A549 (cell line): ENCODE results near the gene ZNF354C. TPM values are rescaled to one million over a fixed set of nuclear protein-coding genes. Genes with fewer than 3 reads are reported as not detected.

Experiments
- ATAC-seq, 2 experiments: fragments of 200-7000 bp in 1 of 2; fragments of >200 bp in 1 of 2; cut with Nextera tagmentation in 1 of 2; cut with Tn5 transposase in 1 of 2; 3 replicates each; pipeline versions ENCODE4 v1.8.0 to v1.9.1; 2018 to 2020; ENCODE audit warnings: mild to moderate bottlenecking in 1 of 2, moderate library complexity in 1 of 2
- CTCF ChIA-PET: fragments of 300-600 bp; sonication (Branson Sonifier 250); formaldehyde crosslinking; extraction: SDS; loops from one replicate; lab custom pipeline; 2021; ENCODE audit warnings: antibody characterized with exemption, inconsistent platforms; lab: Yijun Ruan, JAX
- POLR2A ChIA-PET: fragments of 350-600 bp; formaldehyde crosslinking; extraction: SDS; loops from one replicate; lab custom pipeline; 2021; ENCODE audit warnings: antibody characterized with exemption, inconsistent platforms; lab: Yijun Ruan, JAX
- DNase-seq, 2 experiments: peaks; one replicate each; pipeline versions ENCODE4 v3.0.0 to v3.0.0-alpha.2; 2011 to 2016; ENCODE audit warnings: low read depth in 1 of 2, low spot score in 1 of 2
- FAIRE-seq: peaks from 2 replicates; lab custom pipeline; 2011; peaks lifted over from hg19 to GRCh38; lab: Jason Lieb, UNC
- H3K27ac ChIP-seq, 2 experiments: fragments of >200 bp; sonication (Bioruptor Twin); formaldehyde crosslinking; 3 replicates each; pipeline ENCODE4 v1.5.1; 2016 to 2017
- H3K4me1 ChIP-seq: fragments of >200 bp; sonication (Bioruptor Twin); formaldehyde crosslinking; 3 replicates; pipeline ENCODE4 v1.6.1; 2016
- H3K4me2 ChIP-seq: fragments of >200 bp; sonication (Bioruptor Twin); formaldehyde crosslinking; 3 replicates; pipeline ENCODE4 v1.6.1; 2016
- H3K4me3 ChIP-seq: fragments of >200 bp; sonication (Bioruptor Twin); formaldehyde crosslinking; 3 replicates; pipeline ENCODE4 v1.5.1; 2016
- H3K9me3 ChIP-seq: fragments of >200 bp; sonication (Bioruptor Twin); formaldehyde crosslinking; 3 replicates; pipeline ENCODE4 v1.6.1; 2016
- CBX2 ChIP-seq: fragments of 200-600 bp; sonication (generic); IDR thresholded peaks from 2 replicates; pipeline ENCODE4 v1.6.1; 2016; ENCODE audit warnings: low read depth, mild to moderate bottlenecking, borderline replicate concordance
- CBX8 ChIP-seq: fragments of 200-600 bp; sonication (generic); IDR thresholded peaks from 2 replicates; pipeline ENCODE4 v1.6.1; 2016
- CHD2 ChIP-seq: fragments of 150-350 bp; IDR thresholded peaks from 2 replicates; pipeline ENCODE4 v1.6.1; 2014; ENCODE audit warnings: low read length; ENCODE audit not compliant: partially characterized antibody
- CHD4 ChIP-seq: fragments of 200-600 bp; sonication (generic); IDR thresholded peaks from 2 replicates; pipeline ENCODE4 v1.6.1; 2016; ENCODE audit warnings: antibody characterized with exemption, mild to moderate bottlenecking, borderline replicate concordance
- EP300 ChIP-seq, 2 experiments: fragments of >200 bp; sonication (Bioruptor Twin); formaldehyde crosslinking; IDR thresholded peaks; 2 replicates in 1 of 2; 3 replicates in 1 of 2; pipeline ENCODE4 v1.6.1; 2016 to 2017
- ESRRA ChIP-seq: fragments of 150-350 bp; IDR thresholded peaks from 2 replicates; pipeline ENCODE4 v1.6.1; 2014; ENCODE audit warnings: mild to moderate bottlenecking, low read length, borderline replicate concordance
- FOSL2 ChIP-seq, 2 experiments: fragments of 450-650 bp in 1 of 2; fragments of >200 bp in 1 of 2; sonication (Bioruptor Twin) in 1 of 2; formaldehyde crosslinking; IDR thresholded peaks; 2 replicates each; pipeline versions ENCODE4 v1.5.0 to v1.6.1; 2016 to 2020; ENCODE audit warnings: mild to moderate bottlenecking in 1 of 2, moderate library complexity in 1 of 2
- HDAC2 ChIP-seq: fragments of 200-600 bp; sonication (generic); IDR thresholded peaks from 2 replicates; pipeline ENCODE4 v1.6.1; 2016
- HEYL ChIP-seq: fragments of 250-450 bp; sonication (Bioruptor Pico); IDR thresholded peaks from 2 replicates; pipeline ENCODE4 v1.8.0; 2021; ENCODE audit warnings: mild to moderate bottlenecking, moderate library complexity
- HOXB5 ChIP-seq: fragments of 250-450 bp; sonication (Bioruptor Pico); IDR thresholded peaks from 2 replicates; pipeline ENCODE4 v1.5.0; 2020; ENCODE audit warnings: mild to moderate bottlenecking, moderate library complexity
- JUN ChIP-seq, 2 experiments: fragments of >200 bp; sonication (Bioruptor Twin); formaldehyde crosslinking; IDR thresholded peaks; 2 replicates in 1 of 2; 3 replicates in 1 of 2; pipeline ENCODE4 v1.6.1; 2016 to 2017
- JUNB ChIP-seq: fragments of >200 bp; sonication (Bioruptor Twin); formaldehyde crosslinking; IDR thresholded peaks from 2 replicates; pipeline ENCODE4 v1.6.1; 2016
- NR3C1 ChIP-seq: fragments of >200 bp; sonication (Bioruptor Twin); formaldehyde crosslinking; IDR thresholded peaks from 3 replicates; pipeline ENCODE4 v1.6.1; 2017
- POLR2AphosphoS2 ChIP-seq: conservative IDR thresholded peaks from 2 replicates; pipeline ENCODE4 v1.6.1; 2012; ENCODE audit warnings: low read length, improper control_type of control experiment, inconsistent platforms
- RARB ChIP-seq: fragments of 250-450 bp; sonication (Bioruptor Pico); IDR thresholded peaks from 2 replicates; pipeline ENCODE4 v1.8.0; 2021; ENCODE audit warnings: mild to moderate bottlenecking, moderate library complexity
- RCOR1 ChIP-seq: fragments of 150-350 bp; IDR thresholded peaks from 2 replicates; pipeline ENCODE4 v1.6.1; 2014; ENCODE audit warnings: antibody characterized with exemption, low read length, low read depth
- RFX5 ChIP-seq: fragments of 450-650 bp; IDR thresholded peaks from 2 replicates; pipeline ENCODE4 v1.7.1; 2014; ENCODE audit warnings: antibody characterized with exemption, mild to moderate bottlenecking, moderate library complexity
- SMC3 ChIP-seq: fragments of >200 bp; sonication (Bioruptor Twin); formaldehyde crosslinking; IDR thresholded peaks from 3 replicates; pipeline ENCODE4 v1.6.1; 2018; ENCODE audit warnings: inconsistent platforms
- SREBF2 ChIP-seq: fragments of 450-650 bp; IDR thresholded peaks from 2 replicates; pipeline ENCODE4 v1.6.1; 2014; ENCODE audit warnings: mild to moderate bottlenecking, moderate library complexity
- WGBS: methylation state at CpG from one replicate; pipeline ENCODE4 v1.1.6; 2017; ENCODE audit errors: missing lambda C conversion rate; 5-methylcytosine and 5-hydroxymethylcytosine counted together
- polyA plus RNA-seq, 4 experiments: library from polyadenylated mRNA; depleted of rRNA in 3 of 4; stranded (reverse); fragments of >200 nt; fragmentation: RNase III in 1 of 4; extraction: RNeasy Plus Mini Kit Qiagen cat#74134 plus additional on column Dnase treatment in 1 of 4; gene quantifications; 2 replicates in 3 of 4; 3 replicates in 1 of 4; pipeline ENCODE4 v1.2.3, GENCODE V29; 2011 to 2017
- TF ChIP-seq, protein P1 (sequence below): fragments of 150-350 bp; IDR thresholded peaks from 2 replicates; pipeline ENCODE4 v1.6.1; 2014; ENCODE audit warnings: low read depth, mild to moderate bottlenecking, low read length
- TF ChIP-seq, protein P2 (sequence below): fragments of 250-450 bp; sonication (Bioruptor Pico); IDR thresholded peaks from 2 replicates; pipeline ENCODE4 v1.5.0; 2020; ENCODE audit warnings: low read depth, mild to moderate bottlenecking, moderate library complexity
- TF ChIP-seq, protein P3 (sequence below): fragments of 250-450 bp; sonication (Bioruptor Pico); IDR thresholded peaks from 2 replicates; pipeline ENCODE4 v1.5.0; 2021; ENCODE audit warnings: mild to moderate bottlenecking, moderate library complexity, borderline replicate concordance
- TF ChIP-seq, protein P4 (sequence below): fragments of 450-650 bp; IDR thresholded peaks from 2 replicates; pipeline ENCODE4 v1.6.1; 2014; ENCODE audit warnings: antibody characterized with exemption
- TF ChIP-seq, protein P5 (sequence below): IDR thresholded peaks from 2 replicates; pipeline ENCODE4 v1.6.1; 2012
- TF ChIP-seq, protein P6 (sequence below): IDR thresholded peaks from 2 replicates; pipeline ENCODE4 v1.6.1; 2012; ENCODE audit warnings: low read depth, borderline replicate concordance
- TF ChIP-seq, protein P7 (sequence below): fragments of >200 bp; sonication (Bioruptor Twin); formaldehyde crosslinking; IDR thresholded peaks from 3 replicates; pipeline ENCODE4 v1.5.1; 2016

ZNF354C gene
- polyA plus RNA-seq, 2 of the 4 experiments (the other 2 are of a cell fraction), result 1.7 to 2.3 TPM

DNA sequence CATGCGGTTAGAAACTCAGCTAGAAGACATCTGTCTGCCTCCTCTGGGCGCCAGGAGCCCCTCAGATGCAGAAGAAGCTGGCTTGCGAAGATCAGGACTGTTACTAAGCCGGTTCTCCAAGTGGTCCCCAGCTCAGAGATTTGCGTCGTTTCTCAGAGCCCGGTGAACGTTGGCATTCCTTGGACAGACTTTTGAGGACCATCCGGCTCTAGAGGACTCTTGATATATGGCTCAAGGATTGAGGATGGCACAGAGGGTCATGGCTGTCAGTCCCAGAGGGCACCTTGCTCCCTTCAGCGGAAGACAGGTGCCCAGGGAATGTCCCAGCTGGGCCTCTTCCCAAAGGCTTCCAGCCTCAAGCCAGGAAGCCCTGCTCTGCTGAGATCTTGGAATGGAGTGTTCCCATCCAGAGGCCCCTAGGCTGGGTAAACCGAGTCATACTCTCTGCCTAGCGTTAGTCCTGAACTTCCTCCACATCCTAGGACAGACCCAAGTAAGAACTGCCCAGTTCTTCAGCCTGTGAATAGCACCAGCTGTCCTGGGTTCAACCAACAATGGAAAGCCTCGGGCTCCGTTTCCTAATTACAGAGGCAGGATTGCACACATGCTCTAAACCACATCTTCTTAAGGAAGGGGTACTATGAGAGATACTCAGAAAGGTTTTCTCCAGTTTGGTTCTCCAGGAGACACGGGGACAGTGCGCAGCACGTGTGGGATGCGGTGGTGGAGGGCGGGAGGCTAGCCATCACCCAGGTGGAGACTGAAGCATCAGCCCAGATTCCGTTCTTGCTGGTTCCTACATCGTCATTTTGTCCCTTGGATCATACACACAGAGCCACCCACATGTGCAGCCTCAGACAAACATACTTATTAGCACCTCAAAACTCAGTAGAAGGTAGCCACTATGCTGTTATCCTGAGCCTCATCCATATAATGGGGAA, 51.4 kb downstream of the ZNF354C start:
- H3K4me3 ChIP-seq, result no peak overlapping the region
- WGBS, result 21% methylated on average over 20 of the region's 21 CpGs
- TF ChIP-seq JUN (IDR thresholded peaks at IDR 0.05) (no peak), CHD2 (no peak), FOSL2 (IDR thresholded peaks at IDR 0.05) (no peak), FOSL2 (CRISPR knock-in tag; IDR thresholded peaks at IDR 0.05) (no peak), CBX2 (no peak), CHD4 (no peak), NR3C1 (no peak), POLR2AphosphoS2 (no peak), HOXB5 (CRISPR knock-in tag) (no peak), JUNB (no peak), SMC3 (no peak), HEYL (CRISPR knock-in tag) (no peak)
- TF ChIP-seq, protein P1, sequence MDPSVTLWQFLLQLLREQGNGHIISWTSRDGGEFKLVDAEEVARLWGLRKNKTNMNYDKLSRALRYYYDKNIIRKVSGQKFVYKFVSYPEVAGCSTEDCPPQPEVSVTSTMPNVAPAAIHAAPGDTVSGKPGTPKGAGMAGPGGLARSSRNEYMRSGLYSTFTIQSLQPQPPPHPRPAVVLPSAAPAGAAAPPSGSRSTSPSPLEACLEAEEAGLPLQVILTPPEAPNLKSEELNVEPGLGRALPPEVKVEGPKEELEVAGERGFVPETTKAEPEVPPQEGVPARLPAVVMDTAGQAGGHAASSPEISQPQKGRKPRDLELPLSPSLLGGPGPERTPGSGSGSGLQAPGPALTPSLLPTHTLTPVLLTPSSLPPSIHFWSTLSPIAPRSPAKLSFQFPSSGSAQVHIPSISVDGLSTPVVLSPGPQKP, result no peak
- TF ChIP-seq, protein P2, sequence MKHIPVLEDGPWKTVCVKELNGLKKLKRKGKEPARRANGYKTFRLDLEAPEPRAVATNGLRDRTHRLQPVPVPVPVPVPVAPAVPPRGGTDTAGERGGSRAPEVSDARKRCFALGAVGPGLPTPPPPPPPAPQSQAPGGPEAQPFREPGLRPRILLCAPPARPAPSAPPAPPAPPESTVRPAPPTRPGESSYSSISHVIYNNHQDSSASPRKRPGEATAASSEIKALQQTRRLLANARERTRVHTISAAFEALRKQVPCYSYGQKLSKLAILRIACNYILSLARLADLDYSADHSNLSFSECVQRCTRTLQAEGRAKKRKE (CRISPR knock-in tag), result no peak
- TF ChIP-seq, protein P3, sequence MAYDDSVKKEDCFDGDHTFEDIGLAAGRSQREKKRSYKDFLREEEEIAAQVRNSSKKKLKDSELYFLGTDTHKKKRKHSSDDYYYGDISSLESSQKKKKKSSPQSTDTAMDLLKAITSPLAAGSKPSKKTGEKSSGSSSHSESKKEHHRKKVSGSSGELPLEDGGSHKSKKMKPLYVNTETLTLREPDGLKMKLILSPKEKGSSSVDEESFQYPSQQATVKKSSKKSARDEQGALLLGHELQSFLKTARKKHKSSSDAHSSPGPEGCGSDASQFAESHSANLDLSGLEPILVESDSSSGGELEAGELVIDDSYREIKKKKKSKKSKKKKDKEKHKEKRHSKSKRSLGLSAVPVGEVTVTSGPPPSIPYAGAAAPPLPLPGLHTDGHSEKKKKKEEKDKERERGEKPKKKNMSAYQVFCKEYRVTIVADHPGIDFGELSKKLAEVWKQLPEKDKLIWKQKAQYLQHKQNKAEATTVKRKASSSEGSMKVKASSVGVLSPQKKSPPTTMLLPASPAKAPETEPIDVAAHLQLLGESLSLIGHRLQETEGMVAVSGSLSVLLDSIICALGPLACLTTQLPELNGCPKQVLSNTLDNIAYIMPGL, result no peak
- FAIRE-seq, result no peak
- H3K4me2 ChIP-seq, result no peak overlapping the region
- H3K9me3 ChIP-seq, result peaks cover 22% of the 10 kb centered on the region; the same call in 2 of the 3 replicates
- CTCF ChIA-PET, result no interaction called here
- no peak overlapping the region for H3K27ac ChIP-seq
- ATAC-seq, result no peak
- DNase-seq, result no peak
- POLR2A ChIA-PET, result no interaction called here
- no peaks in the 10 kb centered on the region for H3K4me1 ChIP-seq

DNA sequence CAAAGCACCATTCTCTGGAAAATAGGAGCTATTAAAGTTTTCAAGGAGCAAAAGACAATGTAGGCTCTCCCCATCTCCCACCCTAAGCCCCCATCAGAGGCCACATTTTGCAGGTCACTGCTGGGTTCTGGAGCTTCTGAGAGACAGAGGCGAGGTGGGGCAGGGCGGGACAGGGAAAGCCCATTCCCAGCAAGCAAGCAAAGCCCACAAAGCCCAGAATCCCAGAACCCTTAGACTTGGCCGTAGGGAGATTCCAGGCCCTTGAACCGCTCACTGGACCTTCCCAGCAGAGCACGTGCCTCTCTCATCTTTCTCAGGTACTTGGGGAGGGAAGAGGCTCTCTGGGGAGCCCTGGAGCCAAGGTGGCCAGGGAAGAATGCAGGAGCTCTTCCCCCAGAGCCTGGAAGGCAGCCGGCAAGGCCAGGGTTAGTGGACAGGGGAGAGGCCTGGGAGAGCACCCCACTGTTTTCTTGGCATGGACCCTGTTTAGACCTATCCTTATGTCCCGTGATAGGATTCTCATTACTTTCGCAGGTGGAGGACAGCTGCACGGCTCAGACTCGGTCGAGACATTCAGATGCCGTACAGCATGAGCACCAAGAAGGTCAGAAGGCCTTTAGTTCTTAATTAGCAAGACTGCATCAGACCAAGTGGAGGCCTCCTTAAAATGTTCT, 52.4 kb downstream of the ZNF354C start:
- ChIA-PET CTCF (no interaction called here), POLR2A (no interaction called here)
- FAIRE-seq (no peak), ATAC-seq (no peak), DNase-seq (no peak)
- H3K27ac ChIP-seq, result no peak overlapping the region
- no peak overlapping the region for H3K4me3 ChIP-seq
- no peak overlapping the region for H3K4me2 ChIP-seq
- WGBS, result 16% methylated on average over 11 of the region's 12 CpGs
- H3K4me1 ChIP-seq, result no peaks in the 10 kb centered on the region
- peaks cover 20% of the 10 kb centered on the region; the same call in 2 of the 3 replicates for H3K9me3 ChIP-seq
- TF ChIP-seq RCOR1 (no peak), POLR2AphosphoS2 (no peak), EP300 (IDR thresholded peaks at IDR 0.05) (no peak), RFX5 (no peak), CBX8 (no peak), ESRRA (no peak), CHD2 (no peak), HDAC2 (no peak), SREBF2 (no peak), RARB (no peak)
- TF ChIP-seq, protein P4, sequence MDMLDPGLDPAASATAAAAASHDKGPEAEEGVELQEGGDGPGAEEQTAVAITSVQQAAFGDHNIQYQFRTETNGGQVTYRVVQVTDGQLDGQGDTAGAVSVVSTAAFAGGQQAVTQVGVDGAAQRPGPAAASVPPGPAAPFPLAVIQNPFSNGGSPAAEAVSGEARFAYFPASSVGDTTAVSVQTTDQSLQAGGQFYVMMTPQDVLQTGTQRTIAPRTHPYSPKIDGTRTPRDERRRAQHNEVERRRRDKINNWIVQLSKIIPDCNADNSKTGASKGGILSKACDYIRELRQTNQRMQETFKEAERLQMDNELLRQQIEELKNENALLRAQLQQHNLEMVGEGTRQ, result no peak
- TF ChIP-seq, protein P5, sequence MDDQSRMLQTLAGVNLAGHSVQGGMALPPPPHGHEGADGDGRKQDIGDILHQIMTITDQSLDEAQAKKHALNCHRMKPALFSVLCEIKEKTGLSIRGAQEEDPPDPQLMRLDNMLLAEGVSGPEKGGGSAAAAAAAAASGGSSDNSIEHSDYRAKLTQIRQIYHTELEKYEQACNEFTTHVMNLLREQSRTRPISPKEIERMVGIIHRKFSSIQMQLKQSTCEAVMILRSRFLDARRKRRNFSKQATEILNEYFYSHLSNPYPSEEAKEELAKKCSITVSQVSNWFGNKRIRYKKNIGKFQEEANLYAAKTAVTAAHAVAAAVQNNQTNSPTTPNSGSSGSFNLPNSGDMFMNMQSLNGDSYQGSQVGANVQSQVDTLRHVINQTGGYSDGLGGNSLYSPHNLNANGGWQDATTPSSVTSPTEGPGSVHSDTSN, result no peak
- TF ChIP-seq, protein P6, sequence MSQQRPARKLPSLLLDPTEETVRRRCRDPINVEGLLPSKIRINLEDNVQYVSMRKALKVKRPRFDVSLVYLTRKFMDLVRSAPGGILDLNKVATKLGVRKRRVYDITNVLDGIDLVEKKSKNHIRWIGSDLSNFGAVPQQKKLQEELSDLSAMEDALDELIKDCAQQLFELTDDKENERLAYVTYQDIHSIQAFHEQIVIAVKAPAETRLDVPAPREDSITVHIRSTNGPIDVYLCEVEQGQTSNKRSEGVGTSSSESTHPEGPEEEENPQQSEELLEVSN, result no peak
- TF ChIP-seq, protein P7, sequence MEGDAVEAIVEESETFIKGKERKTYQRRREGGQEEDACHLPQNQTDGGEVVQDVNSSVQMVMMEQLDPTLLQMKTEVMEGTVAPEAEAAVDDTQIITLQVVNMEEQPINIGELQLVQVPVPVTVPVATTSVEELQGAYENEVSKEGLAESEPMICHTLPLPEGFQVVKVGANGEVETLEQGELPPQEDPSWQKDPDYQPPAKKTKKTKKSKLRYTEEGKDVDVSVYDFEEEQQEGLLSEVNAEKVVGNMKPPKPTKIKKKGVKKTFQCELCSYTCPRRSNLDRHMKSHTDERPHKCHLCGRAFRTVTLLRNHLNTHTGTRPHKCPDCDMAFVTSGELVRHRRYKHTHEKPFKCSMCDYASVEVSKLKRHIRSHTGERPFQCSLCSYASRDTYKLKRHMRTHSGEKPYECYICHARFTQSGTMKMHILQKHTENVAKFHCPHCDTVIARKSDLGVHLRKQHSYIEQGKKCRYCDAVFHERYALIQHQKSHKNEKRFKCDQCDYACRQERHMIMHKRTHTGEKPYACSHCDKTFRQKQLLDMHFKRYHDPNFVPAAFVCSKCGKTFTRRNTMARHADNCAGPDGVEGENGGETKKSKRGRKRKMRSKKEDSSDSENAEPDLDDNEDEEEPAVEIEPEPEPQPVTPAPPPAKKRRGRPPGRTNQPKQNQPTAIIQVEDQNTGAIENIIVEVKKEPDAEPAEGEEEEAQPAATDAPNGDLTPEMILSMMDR, result no peak
- TF ChIP-seq, protein P1, result no peak
